ENCODE data around the gene DICER1.

The DICER1 gene

GRCh38 chr14:95097385-95097784 lies 59.9 kb downstream of the DICER1 start:
- no peaks in the 10 kb centered on the region for H3K27me3 ChIP-seq (ENCODE audit: insufficient read depth, low read length, poor library complexity)
- H4K20me1 ChIP-seq (ENCODE audit: insufficient read depth, low read length): peaks cover 19% of the 10 kb centered on the region
- H3K4me1 ChIP-seq (ENCODE audit: insufficient read depth, low read length): peaks cover 8% of the 10 kb centered on the region; the same call in 1 of the 2 replicates
- H3K9me3 ChIP-seq (ENCODE audit: insufficient read depth, low read length, severe bottlenecking): no peaks in the 10 kb centered on the region
- DNase-seq (no peak), ATAC-seq (ENCODE audit: insufficient read depth, low read depth) (no peak)
- no peak for TF ChIP-seq EZH2 (IDR thresholded peaks at IDR 0.05; ENCODE audit: borderline replicate concordance, low read depth, low read length, severe bottlenecking)
- TF ChIP-seq, protein P1, sequence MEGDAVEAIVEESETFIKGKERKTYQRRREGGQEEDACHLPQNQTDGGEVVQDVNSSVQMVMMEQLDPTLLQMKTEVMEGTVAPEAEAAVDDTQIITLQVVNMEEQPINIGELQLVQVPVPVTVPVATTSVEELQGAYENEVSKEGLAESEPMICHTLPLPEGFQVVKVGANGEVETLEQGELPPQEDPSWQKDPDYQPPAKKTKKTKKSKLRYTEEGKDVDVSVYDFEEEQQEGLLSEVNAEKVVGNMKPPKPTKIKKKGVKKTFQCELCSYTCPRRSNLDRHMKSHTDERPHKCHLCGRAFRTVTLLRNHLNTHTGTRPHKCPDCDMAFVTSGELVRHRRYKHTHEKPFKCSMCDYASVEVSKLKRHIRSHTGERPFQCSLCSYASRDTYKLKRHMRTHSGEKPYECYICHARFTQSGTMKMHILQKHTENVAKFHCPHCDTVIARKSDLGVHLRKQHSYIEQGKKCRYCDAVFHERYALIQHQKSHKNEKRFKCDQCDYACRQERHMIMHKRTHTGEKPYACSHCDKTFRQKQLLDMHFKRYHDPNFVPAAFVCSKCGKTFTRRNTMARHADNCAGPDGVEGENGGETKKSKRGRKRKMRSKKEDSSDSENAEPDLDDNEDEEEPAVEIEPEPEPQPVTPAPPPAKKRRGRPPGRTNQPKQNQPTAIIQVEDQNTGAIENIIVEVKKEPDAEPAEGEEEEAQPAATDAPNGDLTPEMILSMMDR (IDR thresholded peaks at IDR 0.05; ENCODE audit: borderline replicate concordance, extremely low read depth, low read length, poor library complexity, severe bottlenecking): no peak
- no peak overlapping the region for H3K9ac ChIP-seq (ENCODE audit: low read depth, low read length)
- H2AFZ ChIP-seq (ENCODE audit: low read depth, low read length): no peak overlapping the region
- no peak overlapping the region for H3K4me2 ChIP-seq (ENCODE audit: insufficient read depth, low read length)
- no peak overlapping the region for H3K27ac ChIP-seq (ENCODE audit: low read length)
- H3K79me2 ChIP-seq (ENCODE audit: insufficient read depth, low read length): peaks cover 37% of the 10 kb centered on the region
- H3K4me3 ChIP-seq (ENCODE audit: low read depth in 1 of 2, low read length in 2 of 2): no peak overlapping the region
- H3K36me3 ChIP-seq (ENCODE audit: insufficient read depth, low read length): peaks cover 83% of the 10 kb centered on the region

DNA sequence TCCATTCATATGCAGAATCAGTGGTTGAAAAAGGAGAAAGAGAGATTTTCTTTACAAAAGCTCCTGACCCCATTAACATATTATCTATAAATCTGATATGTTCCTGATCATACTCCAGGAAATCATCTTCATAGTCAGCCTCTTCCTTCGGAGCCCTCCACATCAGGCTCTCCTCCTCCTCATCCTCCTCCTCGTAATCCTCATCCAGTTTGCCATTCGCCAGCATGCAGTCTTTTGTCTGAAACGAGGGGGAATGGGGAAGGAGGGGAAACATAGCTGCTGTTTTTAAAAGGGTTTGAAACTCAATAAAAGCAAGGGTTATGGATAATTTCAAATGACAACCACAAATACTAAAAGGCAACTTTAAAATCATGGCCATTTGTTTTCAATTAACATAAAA lies 60.9 kb downstream of the DICER1 start:
- peaks cover 8% of the 10 kb centered on the region; the same call in 1 of the 2 replicates for H3K4me1 ChIP-seq (ENCODE audit: insufficient read depth, low read length)
- DNase-seq (no peak), ATAC-seq (ENCODE audit: insufficient read depth, low read depth) (no peak)
- TF ChIP-seq, protein P1 (IDR thresholded peaks at IDR 0.05; ENCODE audit: borderline replicate concordance, extremely low read depth, low read length, poor library complexity, severe bottlenecking): no peak
- no peak for TF ChIP-seq EZH2 (IDR thresholded peaks at IDR 0.05; ENCODE audit: borderline replicate concordance, low read depth, low read length, severe bottlenecking)
- H3K4me2 ChIP-seq (ENCODE audit: insufficient read depth, low read length): no peak overlapping the region
- no peak overlapping the region for H3K4me3 ChIP-seq (ENCODE audit: low read depth in 1 of 2, low read length in 2 of 2)
- no peak overlapping the region for H2AFZ ChIP-seq (ENCODE audit: low read depth, low read length)
- peaks cover 28% of the 10 kb centered on the region for H3K79me2 ChIP-seq (ENCODE audit: insufficient read depth, low read length)
- H3K27ac ChIP-seq (ENCODE audit: low read length): no peak overlapping the region
- H3K27me3 ChIP-seq (ENCODE audit: insufficient read depth, low read length, poor library complexity): no peaks in the 10 kb centered on the region
- no peak overlapping the region for H3K9ac ChIP-seq (ENCODE audit: low read depth, low read length)
- peaks cover 14% of the 10 kb centered on the region for H4K20me1 ChIP-seq (ENCODE audit: insufficient read depth, low read length)
- peaks cover 83% of the 10 kb centered on the region for H3K36me3 ChIP-seq (ENCODE audit: insufficient read depth, low read length)
- no peaks in the 10 kb centered on the region for H3K9me3 ChIP-seq (ENCODE audit: insufficient read depth, low read length, severe bottlenecking)

DNA sequence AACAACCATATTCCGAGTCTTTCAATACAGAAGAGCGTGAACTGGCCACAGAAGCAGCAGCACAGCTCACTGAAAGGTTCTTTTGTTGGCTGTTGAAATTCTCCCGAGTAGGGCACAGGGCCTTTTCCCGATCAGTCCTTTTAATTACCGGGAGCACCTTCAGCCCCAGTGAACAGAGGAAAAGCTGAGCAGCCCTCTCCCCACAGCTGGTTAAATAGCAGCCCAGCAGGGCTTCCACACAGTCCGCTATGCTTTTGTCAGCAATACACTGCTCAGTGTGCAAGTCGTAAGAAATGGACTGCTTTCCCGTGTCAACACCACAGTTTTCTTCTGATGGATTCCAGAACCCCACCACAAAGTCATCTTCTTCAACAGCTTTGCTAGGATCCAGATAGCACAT lies 61.3 kb downstream of the DICER1 start:
- ATAC-seq (ENCODE audit: insufficient read depth, low read depth) (no peak), DNase-seq (no peak)
- H3K4me1 ChIP-seq (ENCODE audit: insufficient read depth, low read length): peaks cover 6% of the 10 kb centered on the region; the same call in 1 of the 2 replicates
- H3K79me2 ChIP-seq (ENCODE audit: insufficient read depth, low read length): peaks cover 24% of the 10 kb centered on the region
- H4K20me1 ChIP-seq (ENCODE audit: insufficient read depth, low read length): peaks cover 10% of the 10 kb centered on the region
- no peak overlapping the region for H3K4me2 ChIP-seq (ENCODE audit: insufficient read depth, low read length)
- H3K9me3 ChIP-seq (ENCODE audit: insufficient read depth, low read length, severe bottlenecking): no peaks in the 10 kb centered on the region
- H3K9ac ChIP-seq (ENCODE audit: low read depth, low read length): no peak overlapping the region
- peaks cover 83% of the 10 kb centered on the region for H3K36me3 ChIP-seq (ENCODE audit: insufficient read depth, low read length)
- no peak overlapping the region for H2AFZ ChIP-seq (ENCODE audit: low read depth, low read length)
- TF ChIP-seq, protein P1 (IDR thresholded peaks at IDR 0.05; ENCODE audit: borderline replicate concordance, extremely low read depth, low read length, poor library complexity, severe bottlenecking): no peak
- no peak for TF ChIP-seq EZH2 (IDR thresholded peaks at IDR 0.05; ENCODE audit: borderline replicate concordance, low read depth, low read length, severe bottlenecking)
- H3K27ac ChIP-seq (ENCODE audit: low read length): no peak overlapping the region
- H3K27me3 ChIP-seq (ENCODE audit: insufficient read depth, low read length, poor library complexity): no peaks in the 10 kb centered on the region
- H3K4me3 ChIP-seq (ENCODE audit: low read depth in 1 of 2, low read length in 2 of 2): no peak overlapping the region

DNA sequence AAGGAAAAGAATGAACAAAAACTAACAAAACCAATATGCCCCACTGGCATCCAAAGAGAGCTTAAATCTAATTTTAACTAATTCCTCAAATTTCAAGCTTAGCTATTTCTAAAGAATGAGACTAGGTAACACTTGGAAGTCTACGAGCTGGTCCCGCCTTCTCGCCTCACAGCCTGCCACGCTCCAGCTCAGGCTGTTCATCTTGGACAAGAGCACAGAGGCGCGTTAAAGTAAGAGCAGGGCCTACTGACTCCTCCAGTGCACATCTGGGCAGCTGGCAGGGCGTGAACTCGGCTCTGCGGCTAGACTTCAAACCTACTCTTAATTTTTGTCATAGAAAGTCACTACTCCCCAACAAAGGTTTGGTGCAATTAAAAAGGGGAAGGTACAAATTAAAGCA lies 64.6 kb downstream of the DICER1 start:
- Histone ChIP-seq H3K9me3 (ENCODE audit: insufficient read depth, low read length, severe bottlenecking) (no peaks in the 10 kb centered on the region), H3K9ac (ENCODE audit: low read depth, low read length) (no peak overlapping the region), H4K20me1 (ENCODE audit: insufficient read depth, low read length) (peaks cover 7% of the 10 kb centered on the region; the same call in 1 of the 2 replicates), H3K27me3 (ENCODE audit: insufficient read depth, low read length, poor library complexity) (no peaks in the 10 kb centered on the region), H3K4me2 (ENCODE audit: insufficient read depth, low read length) (no peak overlapping the region), H3K79me2 (ENCODE audit: insufficient read depth, low read length) (peaks cover 10% of the 10 kb centered on the region; the same call in 1 of the 2 replicates), H2AFZ (ENCODE audit: low read depth, low read length) (no peak overlapping the region), H3K4me1 (ENCODE audit: insufficient read depth, low read length) (no peaks in the 10 kb centered on the region), H3K27ac (ENCODE audit: low read length) (no peak overlapping the region), H3K36me3 (ENCODE audit: insufficient read depth, low read length) (peaks cover 93% of the 10 kb centered on the region), H3K4me3 (ENCODE audit: low read depth in 1 of 2, low read length in 2 of 2) (no peak overlapping the region)
- no peak for ATAC-seq (ENCODE audit: insufficient read depth, low read depth)
- TF ChIP-seq, protein P1 (IDR thresholded peaks at IDR 0.05; ENCODE audit: borderline replicate concordance, extremely low read depth, low read length, poor library complexity, severe bottlenecking): no peak
- TF ChIP-seq EZH2 (IDR thresholded peaks at IDR 0.05; ENCODE audit: borderline replicate concordance, low read depth, low read length, severe bottlenecking): no peak
- no peak for DNase-seq

Data from DND-41 (cell line).